Mucosa of gallbladder (tissue), 1 donor: ENCODE results near the gene CAB39L. TPM values are rescaled to one million over a fixed set of nuclear protein-coding genes. Genes with fewer than 3 reads are reported as not detected.

Source experiments
- DNase-seq: peaks from one replicate; pipeline ENCODE4 v3.0.0-alpha.2; 2020; ENCODE audit warnings: low spot score
- total RNA-seq: library from RNA; stranded (reverse); gene quantifications from one replicate; pipeline ENCODE4 v1.2.1, GENCODE V29; 2021
- donor health status: DM: no; HTN: no; CAD: no.

Gene CAB39L
- total RNA-seq, 1 donor from 2014 or later, result 27.5 TPM

DNA sequence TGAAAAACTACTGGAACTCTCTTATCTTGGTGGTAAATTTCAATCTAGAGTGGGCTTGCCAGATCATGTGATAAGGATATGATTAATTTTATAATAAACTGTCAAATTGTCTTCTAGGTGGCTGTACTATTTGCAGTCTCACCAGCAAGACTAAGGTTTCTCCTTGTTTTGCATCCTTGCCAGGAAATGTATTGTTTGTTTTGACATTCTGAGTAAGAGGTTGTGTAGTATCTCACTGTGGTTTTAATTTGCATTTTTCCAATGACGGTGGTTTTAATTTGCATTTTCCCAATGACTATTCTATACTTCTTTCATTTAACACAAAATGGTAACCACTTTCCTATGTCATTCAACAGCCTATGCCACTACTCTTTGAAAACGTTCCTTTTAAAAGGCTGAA, 2.0 kb downstream of the CAB39L start:
- no peak for DNase-seq

- no peak for DNase-seq
Measured at GRCh38 chr13:49441312-49441711, 2.6 kb downstream of the CAB39L start.

GRCh38 chr13:49439609-49440008, 4.3 kb downstream of the CAB39L start:
- no peak for DNase-seq

DNA sequence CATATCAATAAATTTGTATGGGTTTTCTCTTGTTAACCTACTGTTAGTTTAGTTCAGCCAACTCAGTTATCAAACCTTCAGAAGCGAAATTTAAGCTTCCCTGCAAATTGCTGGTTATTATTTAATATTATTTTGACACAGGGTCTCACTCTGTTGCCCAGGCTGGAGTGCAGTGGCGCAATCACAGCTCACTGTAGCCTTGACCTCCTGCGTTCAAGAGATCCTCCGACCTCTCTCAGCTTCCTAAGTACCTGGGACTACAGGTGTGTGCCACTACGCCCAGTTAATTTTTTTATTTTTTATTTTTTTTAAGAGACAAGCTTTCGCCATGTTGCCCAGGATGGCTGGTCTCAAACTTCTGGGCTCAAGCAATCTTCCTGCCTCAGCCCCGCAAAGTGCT, 6.2 kb downstream of the CAB39L start:
- DNase-seq, result no peak

- no peak for DNase-seq
Measured at GRCh38 chr13:49436890-49437289, 7.0 kb downstream of the CAB39L start.

DNA sequence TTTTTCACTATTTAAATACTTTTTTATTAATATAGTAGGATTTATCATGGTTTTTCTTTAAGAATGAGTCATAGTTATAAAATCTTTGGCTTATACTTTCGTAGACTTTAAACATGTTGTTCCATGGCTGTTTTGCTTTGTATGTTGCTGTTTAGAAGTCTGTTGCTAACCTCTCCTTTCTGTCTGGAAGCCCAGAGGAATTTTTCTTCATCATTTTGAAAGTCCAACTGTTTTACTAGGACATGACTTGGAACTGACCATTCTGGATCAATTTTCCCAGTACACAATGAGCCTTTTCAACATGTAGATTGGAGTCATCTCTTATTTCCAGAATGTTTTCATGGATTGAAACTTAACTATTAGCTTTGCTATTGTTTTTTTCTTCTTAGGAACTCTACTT, 7.9 kb downstream of the CAB39L start:
- no peak for DNase-seq

DNA sequence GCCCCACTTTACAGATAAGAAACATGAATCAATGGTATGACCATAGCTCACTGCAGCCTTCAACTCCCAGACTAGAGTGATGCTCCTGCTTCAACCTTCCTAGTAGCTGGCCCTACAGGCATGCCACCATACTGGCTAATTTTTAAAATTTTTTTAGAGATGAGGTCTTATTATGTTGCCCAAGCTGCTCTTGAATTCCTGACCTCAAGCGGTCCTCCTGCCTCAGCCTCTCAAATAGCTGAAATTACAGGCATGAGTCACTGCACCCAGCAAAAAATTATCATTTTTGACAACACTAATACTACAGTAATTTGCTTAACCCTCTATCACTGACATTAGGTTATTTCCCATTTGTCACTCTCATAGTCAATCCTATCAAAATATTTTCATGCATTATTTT, 14.7 kb downstream of the CAB39L start:
- DNase-seq, result no peak

DNA sequence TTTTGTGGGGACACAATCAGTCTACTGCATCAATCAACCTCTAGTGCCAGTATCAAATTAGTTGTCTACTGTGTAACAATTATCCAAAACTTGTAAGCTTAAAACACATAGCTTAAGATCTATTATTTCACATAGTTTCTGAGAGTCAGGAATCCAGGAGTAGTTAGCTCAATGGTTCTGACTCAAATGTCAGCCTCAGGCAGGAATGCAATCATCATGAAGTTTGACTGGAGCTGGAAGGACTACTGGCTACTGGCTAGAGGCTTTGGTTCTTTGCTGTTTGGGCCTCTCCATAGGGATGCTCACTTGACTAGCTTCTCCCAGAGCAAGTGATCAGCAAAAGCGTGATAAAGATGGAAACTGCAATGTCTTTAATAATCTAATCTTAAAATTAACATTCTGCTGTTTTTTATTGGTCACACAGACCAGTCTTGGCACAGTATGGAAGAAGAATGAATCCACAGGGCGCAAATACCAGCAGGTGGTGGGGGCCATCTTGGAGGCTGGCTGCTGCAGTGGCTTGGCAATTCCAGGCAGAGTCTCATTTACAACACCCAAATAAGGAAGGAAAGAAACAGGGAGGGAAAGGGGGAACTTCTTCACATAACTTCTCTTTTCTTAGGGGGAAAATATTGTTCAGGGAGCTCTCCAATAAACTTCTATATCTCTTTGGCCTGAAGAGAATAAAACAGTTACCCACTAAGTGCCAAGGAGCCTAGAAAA, 15.7 kb downstream of the CAB39L start:
- DNase-seq, result no peak

DNA sequence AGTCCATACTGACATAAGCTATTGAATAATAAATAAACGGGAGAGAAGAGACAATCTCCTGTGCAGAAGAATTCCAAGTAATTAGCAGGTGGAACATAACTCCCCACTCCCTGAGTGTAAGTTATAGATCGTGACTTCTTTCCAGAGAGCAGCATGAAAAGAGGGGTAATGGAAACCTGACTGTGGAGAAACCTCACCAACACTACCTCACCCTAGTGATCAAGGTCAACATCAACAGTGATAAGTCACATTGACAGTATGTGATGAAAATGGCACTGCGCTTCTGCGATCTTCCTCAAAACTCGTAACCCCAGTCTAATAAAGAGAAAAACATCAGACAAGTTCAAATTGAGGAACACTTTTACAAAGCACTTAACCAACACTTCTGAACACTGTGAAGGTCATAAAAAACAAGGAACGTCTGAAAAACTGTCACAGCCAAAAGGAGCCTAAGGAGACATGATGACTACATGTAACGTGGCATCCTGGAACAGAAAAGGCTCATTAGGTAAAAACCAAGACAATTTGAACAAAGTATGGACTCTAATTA, 19.8 kb downstream of the CAB39L start:
- DNase-seq, result no peak

GRCh38 chr13:49421391-49421790, 22.5 kb downstream of the CAB39L start:
- no peak for DNase-seq

DNA sequence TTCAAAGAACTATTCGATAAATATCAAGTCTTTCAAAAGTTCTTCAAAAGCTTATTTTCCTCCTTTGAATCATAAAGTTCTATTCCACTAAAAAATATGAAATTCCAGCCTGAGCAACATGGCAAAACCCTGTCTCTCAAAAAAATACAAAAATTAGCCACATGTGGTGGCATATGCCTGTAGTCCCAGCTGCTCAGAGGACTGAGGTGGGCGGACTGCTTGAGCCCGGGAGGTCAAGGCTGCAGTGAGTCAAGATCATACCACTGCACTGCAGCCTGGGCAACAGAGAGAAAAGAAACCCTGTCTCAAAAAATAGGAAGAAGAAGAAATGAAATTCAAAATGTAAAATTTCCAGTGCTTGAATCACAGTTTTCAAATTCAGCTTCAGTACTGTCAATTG, 24.6 kb downstream of the CAB39L start:
- no peak for DNase-seq

DNA sequence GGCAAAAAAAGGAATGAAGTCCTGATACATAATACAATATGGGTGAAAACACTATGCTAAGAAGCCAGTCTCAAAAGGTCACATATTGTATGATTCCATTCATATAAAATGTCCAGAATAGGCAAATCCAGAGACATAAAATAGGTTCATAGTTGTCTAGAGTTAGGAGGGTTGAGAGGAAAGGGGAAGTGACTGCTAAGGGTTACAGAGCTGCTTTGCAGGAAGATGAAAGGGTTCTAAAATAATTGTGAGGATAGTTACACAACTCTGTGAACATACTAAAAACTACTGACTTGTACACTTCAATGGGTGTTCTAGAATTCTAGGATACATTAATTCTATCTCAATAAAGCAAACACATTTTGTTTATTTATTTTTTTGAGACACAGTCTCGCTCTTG, 25.7 kb downstream of the CAB39L start:
- DNase-seq, result no peak

DNA sequence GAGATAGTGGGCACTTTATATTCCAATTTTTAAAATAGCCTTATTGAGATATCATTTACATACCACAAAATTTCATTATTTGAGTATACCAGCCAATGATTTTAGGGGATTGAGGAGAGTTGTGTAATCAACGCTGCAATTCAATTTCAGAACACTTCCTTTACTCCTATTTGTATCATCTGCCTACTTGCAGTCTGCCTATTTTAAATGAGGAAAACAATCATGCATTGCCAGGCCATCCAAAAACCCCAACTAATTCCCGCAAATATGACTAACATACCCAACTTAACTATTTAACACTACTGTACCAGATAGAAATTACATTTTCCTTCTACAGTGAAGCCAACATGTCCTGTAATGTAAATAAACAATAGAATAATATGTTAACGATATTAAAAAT, 26.7 kb downstream of the CAB39L start:
- no peak for DNase-seq

DNA sequence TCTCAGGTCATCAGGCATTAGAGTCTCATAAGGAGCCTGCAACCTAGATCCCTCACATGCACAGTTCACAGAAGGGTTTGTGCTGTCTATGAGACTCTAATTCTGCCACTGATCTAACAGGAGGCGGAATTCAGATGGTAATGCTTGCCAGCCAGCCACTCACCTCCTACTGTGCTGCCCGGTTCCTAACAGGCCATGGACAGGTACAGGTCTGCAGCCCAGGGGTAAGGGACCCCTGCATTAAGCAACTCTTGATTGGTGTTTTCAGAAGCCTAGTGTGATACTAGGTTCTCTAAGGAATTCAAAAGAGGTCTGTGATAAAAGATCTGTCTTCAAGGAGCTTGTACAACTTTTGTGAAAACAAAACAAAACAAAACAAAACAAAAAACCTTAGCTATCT, 31.1 kb downstream of the CAB39L start:
- DNase-seq, result no peak

GRCh38 chr13:49411353-49411752, 32.5 kb downstream of the CAB39L start:
- no peak for DNase-seq

DNA sequence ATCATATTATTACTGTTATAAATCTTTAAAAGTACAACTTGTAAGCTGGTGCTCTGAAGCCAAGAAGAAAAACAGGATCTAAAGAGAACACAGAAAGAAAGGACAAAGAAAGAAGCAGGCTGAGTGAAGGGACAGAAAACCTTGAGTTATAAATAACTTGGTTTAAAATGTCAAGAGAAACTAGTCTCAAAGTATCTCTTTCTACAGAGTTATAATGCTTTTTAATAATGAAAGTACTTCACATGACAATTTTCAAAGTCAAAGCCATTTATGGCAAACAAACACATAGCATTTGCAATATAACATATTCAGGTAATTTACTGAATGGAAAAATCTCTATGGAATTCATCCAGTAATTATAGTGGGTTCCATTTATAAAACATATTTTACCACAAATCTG, 33.4 kb downstream of the CAB39L start:
- DNase-seq, result no peak

- DNase-seq, result no peak
Measured at GRCh38 chr13:49410006-49410405, 33.9 kb downstream of the CAB39L start.

DNA sequence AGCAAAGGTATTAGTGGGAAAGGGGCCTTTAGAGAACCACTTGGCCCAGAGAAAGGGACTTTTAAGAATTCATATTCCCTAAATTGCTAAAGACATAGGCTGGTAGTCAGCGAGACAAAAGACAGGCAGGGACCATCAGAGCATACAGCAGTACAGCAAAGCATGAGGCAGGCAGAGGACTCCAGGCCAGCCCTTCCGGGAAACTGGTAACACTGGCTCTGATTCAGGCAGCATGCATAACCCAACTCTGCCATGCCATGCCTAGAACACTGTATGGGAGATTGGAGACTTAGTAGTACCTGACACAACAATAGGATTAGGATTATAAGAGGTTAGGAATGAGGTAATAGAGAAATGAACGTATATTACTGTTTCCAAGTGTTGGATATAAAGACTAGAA, 34.9 kb downstream of the CAB39L start:
- DNase-seq, result no peak

GRCh38 chr13:49407936-49408335, 35.9 kb downstream of the CAB39L start:
- DNase-seq, result no peak

- DNase-seq, result no peak
Measured at GRCh38 chr13:49407068-49407467, 36.8 kb downstream of the CAB39L start.

DNA sequence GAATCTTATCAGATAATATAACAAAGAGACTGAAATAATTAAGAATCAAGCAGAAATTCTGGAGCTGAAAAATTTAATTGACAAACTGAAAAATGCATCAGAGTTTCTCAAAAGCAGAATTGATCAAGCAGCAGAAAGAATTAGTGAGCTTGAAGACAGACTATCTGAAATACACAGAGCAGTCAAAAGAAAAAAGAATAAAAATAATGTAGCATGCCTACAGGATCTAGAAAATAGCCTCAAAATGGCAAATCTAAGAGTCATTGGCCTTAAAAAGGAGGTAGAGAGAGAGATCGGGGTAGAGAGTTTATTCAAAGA, 39.2 kb downstream of the CAB39L start:
- DNase-seq, result no peak

DNA sequence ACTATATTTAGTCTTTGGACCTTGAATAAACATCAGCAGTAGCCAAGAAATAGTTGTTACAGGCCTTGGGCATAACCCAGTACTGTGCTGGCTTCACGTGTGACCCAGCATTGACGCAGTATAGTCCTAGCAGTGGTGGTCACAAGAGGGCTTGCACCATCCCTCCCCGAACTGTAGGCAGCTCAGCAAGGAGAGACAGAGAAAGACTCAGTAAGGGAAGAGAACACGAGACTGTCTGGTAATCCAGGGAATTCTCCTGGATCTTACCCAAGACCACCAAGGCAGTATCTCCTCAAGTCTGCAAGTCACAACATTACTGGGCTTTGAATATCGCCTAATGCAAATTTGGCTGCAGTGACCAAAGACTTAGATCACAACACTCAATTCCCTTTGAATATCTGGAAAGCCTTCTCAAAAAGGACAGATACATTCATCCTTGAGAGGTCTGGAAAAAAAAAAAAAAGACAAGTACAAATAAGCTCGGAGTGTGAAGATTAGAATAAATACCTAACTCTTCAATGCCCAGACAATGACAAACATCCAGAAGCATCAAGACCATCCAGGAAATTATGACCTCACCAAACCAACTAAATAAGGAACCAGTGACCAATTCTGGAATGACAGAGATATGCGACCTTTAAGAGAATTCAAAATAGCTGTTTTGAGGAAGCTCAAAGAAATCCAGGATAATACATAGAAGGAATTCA, 39.7 kb downstream of the CAB39L start:
- no peak for DNase-seq
